ENCODE results near the gene CDK14.

DNA sequence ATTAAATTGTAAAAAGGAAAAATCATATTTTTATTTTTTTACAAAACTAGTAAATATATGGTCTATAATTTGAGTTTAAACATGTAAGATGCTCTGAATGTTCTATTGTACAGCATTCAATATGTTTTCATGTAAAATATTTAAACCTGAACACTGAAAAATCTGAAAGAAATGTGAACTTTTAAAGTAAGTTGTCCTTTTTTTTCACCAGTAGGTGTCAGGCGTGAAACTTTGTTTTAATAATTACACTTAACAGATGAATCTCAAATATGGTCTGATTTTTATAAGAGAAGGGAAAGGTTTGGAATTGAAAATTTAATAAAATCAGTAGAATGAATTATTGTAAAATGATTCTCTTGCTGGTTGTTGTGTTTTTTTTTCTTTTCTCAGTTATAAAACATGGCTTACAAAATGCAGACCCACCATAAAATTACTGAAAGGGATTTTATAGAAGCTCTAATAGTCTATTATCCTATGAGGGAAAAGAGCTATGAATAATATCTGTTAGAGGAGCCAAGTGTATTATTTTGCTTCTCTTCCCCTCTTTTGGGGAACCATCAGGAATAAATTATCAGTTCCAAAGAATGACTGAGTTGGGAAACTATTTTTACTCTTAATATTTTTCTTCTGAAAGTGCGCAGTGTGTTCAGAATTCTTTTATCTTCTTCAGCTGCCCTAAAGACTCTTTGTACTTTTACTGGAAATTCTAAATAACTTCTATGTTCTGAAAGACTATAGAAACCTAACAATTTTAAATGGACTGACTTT is 450.4 kb downstream of the CDK14 start:
- TF ChIP-seq POLR2A (IDR thresholded peaks at IDR 0.05), result no peak
- TF ChIP-seq, protein P1, sequence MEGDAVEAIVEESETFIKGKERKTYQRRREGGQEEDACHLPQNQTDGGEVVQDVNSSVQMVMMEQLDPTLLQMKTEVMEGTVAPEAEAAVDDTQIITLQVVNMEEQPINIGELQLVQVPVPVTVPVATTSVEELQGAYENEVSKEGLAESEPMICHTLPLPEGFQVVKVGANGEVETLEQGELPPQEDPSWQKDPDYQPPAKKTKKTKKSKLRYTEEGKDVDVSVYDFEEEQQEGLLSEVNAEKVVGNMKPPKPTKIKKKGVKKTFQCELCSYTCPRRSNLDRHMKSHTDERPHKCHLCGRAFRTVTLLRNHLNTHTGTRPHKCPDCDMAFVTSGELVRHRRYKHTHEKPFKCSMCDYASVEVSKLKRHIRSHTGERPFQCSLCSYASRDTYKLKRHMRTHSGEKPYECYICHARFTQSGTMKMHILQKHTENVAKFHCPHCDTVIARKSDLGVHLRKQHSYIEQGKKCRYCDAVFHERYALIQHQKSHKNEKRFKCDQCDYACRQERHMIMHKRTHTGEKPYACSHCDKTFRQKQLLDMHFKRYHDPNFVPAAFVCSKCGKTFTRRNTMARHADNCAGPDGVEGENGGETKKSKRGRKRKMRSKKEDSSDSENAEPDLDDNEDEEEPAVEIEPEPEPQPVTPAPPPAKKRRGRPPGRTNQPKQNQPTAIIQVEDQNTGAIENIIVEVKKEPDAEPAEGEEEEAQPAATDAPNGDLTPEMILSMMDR (IDR thresholded peaks at IDR 0.05), result no peak
